Thoracic aorta (tissue), 2 donors: ENCODE results near the gene CTCF. TPM values are rescaled to one million over a fixed set of nuclear protein-coding genes. Genes with fewer than 3 reads are reported as not detected.

Source experiments
- ATAC-seq: fragments of 150-250 bp; one replicate; pipeline ENCODE4 v1.8.0; 2017; ENCODE audit warnings: low read depth; ENCODE audit not compliant: insufficient number of reproducible peaks, low FRiP score
- DNase-seq: peaks from one replicate; pipeline ENCODE4 v3.0.0-alpha.2; 2020; ENCODE audit warnings: low spot score
- H3K27ac ChIP-seq, 2 donors: fragments of 200-600 bp; sonication (generic); 1 replicate in 1 of 2; 2 replicates in 1 of 2; pipeline ENCODE4 v1.5.1; 2016; ENCODE audit warnings: mild to moderate bottlenecking in 2 of 2, moderate library complexity in 2 of 2
- H3K27me3 ChIP-seq: fragments of 200-600 bp; sonication (generic); replicated peaks from 2 replicates; pipeline ENCODE4 v1.6.0; 2016; ENCODE audit warnings: mild to moderate bottlenecking; ENCODE audit not compliant: insufficient read depth
- H3K36me3 ChIP-seq: fragments of 200-600 bp; sonication (generic); one replicate; pipeline ENCODE4 v1.5.1; 2016
- H3K4me1 ChIP-seq, 2 donors: fragments of 200-600 bp; sonication (generic); 1 replicate in 1 of 2; 2 replicates in 1 of 2; pipeline versions ENCODE4 v1.5.1 to v1.6.0; 2016; ENCODE audit warnings: low read depth in 2 of 2, mild to moderate bottlenecking in 1 of 2; ENCODE audit not compliant: control insufficient read depth in 1 of 2
- H3K4me3 ChIP-seq: fragments of 200-600 bp; sonication (generic); 2 replicates; pipeline ENCODE4 v1.5.1; 2016; ENCODE audit warnings: mild to moderate bottlenecking
- H3K9me3 ChIP-seq: fragments of 200-600 bp; sonication (generic); 2 replicates; pipeline ENCODE4 v1.5.1; 2016
- CTCF ChIP-seq: fragments of 200-600 bp; sonication (generic); IDR thresholded peaks from one replicate; pipeline ENCODE4 v1.5.1; 2019; ENCODE audit warnings: antibody characterized with exemption
- total RNA-seq, 2 donors: library from RNA; depleted of rRNA; stranded (reverse); fragments of >200 nt; gene quantifications; one replicate each; pipeline versions ENCODE4 v1.1.0 to v1.2.3, GENCODE V29; 2016

CTCF gene
- total RNA-seq, 2 donors from 2014 or later, result 23.0 to 26.7 TPM

- Histone ChIP-seq H3K9me3 (no peaks in the 10 kb centered on the region), H3K27me3 (peaks cover 6% of the 10 kb centered on the region), H3K36me3 (peaks cover 15% of the 10 kb centered on the region), H3K4me3 (no peak overlapping the region), H3K4me1 (peaks cover 12 to 19% of the 10 kb centered on the region in 2 donors), H3K27ac (no peak overlapping the region)
- DNase-seq (no peak), ATAC-seq (no peak)
- TF ChIP-seq CTCF, result no peak
These were observed 93.0 kb downstream of the CTCF start for GRCh38 chr16:67655363-67655762.

GRCh38 chr16:67656344-67657016 is 94.2 kb downstream of the CTCF start:
- ATAC-seq (no peak), DNase-seq (no peak)
- Histone ChIP-seq H3K9me3 (no peaks in the 10 kb centered on the region), H3K36me3 (peaks cover 15% of the 10 kb centered on the region), H3K4me1 (peaks cover 17 to 24% of the 10 kb centered on the region in 2 donors), H3K4me3 (no peak overlapping the region), H3K27ac (no peak overlapping the region), H3K27me3 (peaks cover 5% of the 10 kb centered on the region)
- no peak for TF ChIP-seq CTCF

- no peaks in the 10 kb centered on the region for H3K27me3 ChIP-seq
- no peak overlapping the region for H3K4me3 ChIP-seq
- peaks cover 17 to 27% of the 10 kb centered on the region in 2 donors for H3K4me1 ChIP-seq
- ATAC-seq (no peak), DNase-seq (no peak)
- peaks cover 15% of the 10 kb centered on the region for H3K36me3 ChIP-seq
- H3K9me3 ChIP-seq, result no peaks in the 10 kb centered on the region
- TF ChIP-seq CTCF, result no peak
- no peak overlapping the region for H3K27ac ChIP-seq
These were observed 94.8 kb downstream of the CTCF start for GRCh38 chr16:67657017-67657608.

- no peak for TF ChIP-seq CTCF
- ATAC-seq (no peak), DNase-seq (no peak)
These were observed 95.6 kb downstream of the CTCF start for GRCh38 chr16:67657751-67658518.

More at GRCh38 chr16:67657751-67658518, 95.6 kb downstream of the CTCF start:
- Histone ChIP-seq H3K27ac (no peak overlapping the region), H3K36me3 (peaks cover 15% of the 10 kb centered on the region), H3K4me3 (no peak overlapping the region), H3K9me3 (no peaks in the 10 kb centered on the region), H3K4me1 (peaks cover 17 to 27% of the 10 kb centered on the region in 2 donors), H3K27me3 (no peaks in the 10 kb centered on the region)
